Osteoblast (primary cell): Measurements from ENCODE around the gene FAM50A. TPM values are rescaled to one million over a fixed set of nuclear protein-coding genes. Genes with fewer than 3 reads are reported as not detected.

Source experiments
- DNase-seq: peaks from one replicate; pipeline ENCODE4 v3.0.0; 2011; ENCODE audit warnings: low spot score, mixed read lengths; ENCODE audit not compliant: insufficient read length; ENCODE audit errors: missing footprints
- H2AFZ ChIP-seq: 2 replicates; pipeline ENCODE4 v1.6.0; 2011; ENCODE audit warnings: mild to moderate bottlenecking, low read length
- H3K27ac ChIP-seq: 2 replicates; pipeline ENCODE4 v1.5.1; 2011; ENCODE audit warnings: mild to moderate bottlenecking, low read depth, low read length, moderate library complexity
- H3K27me3 ChIP-seq: 2 replicates; pipeline ENCODE4 v1.6.0; 2012; ENCODE audit warnings: mild to moderate bottlenecking, control low read depth, inconsistent platforms, low read length, moderate library complexity; ENCODE audit not compliant: insufficient read depth
- H3K36me3 ChIP-seq: 2 replicates; pipeline ENCODE4 v1.5.1; 2011; ENCODE audit warnings: mild to moderate bottlenecking, low read length, control low read depth, moderate library complexity; ENCODE audit not compliant: insufficient read depth
- H3K4me1 ChIP-seq: 2 replicates; pipeline ENCODE4 v1.5.1; 2011; ENCODE audit warnings: mild to moderate bottlenecking, low read length, control low read depth, moderate library complexity; ENCODE audit not compliant: insufficient read depth
- H3K4me2 ChIP-seq: 2 replicates; pipeline ENCODE4 v1.6.0; 2011; ENCODE audit warnings: mild to moderate bottlenecking, low read length; ENCODE audit not compliant: insufficient read depth
- H3K4me3 ChIP-seq: fragments of 200-600 bp; sonication (generic); 3 replicates; pipeline ENCODE4 v1.5.1; 2012; ENCODE audit warnings: mild to moderate bottlenecking, low read length, inconsistent platforms; ENCODE audit not compliant: insufficient read depth
- H3K79me2 ChIP-seq: 2 replicates; pipeline ENCODE4 v1.6.0; 2012; ENCODE audit warnings: mild to moderate bottlenecking, low read length, control low read depth, inconsistent platforms; ENCODE audit not compliant: insufficient read depth
- H3K9me3 ChIP-seq: 2 replicates; pipeline ENCODE4 v1.5.1; 2011; ENCODE audit warnings: low read depth, low read length, control low read depth
- H4K20me1 ChIP-seq: 2 replicates; pipeline ENCODE4 v1.6.0; 2012; ENCODE audit warnings: mild to moderate bottlenecking, low read length, control low read depth; ENCODE audit not compliant: insufficient read depth
- total RNA-seq: library from RNA; depleted of rRNA; stranded (reverse); fragments of >200 nt; gene quantifications from 2 replicates; pipeline ENCODE4 v1.2.3, GENCODE V29; 2012
- TF ChIP-seq, protein P1 (sequence below): IDR thresholded peaks from 2 replicates; pipeline ENCODE4 v1.5.1; 2011; ENCODE audit warnings: mild to moderate bottlenecking, low read depth, low read length, moderate library complexity; ENCODE audit errors: extremely low read depth

Gene FAM50A
- total RNA-seq, 1 donor, result 48.1 TPM

DNA sequence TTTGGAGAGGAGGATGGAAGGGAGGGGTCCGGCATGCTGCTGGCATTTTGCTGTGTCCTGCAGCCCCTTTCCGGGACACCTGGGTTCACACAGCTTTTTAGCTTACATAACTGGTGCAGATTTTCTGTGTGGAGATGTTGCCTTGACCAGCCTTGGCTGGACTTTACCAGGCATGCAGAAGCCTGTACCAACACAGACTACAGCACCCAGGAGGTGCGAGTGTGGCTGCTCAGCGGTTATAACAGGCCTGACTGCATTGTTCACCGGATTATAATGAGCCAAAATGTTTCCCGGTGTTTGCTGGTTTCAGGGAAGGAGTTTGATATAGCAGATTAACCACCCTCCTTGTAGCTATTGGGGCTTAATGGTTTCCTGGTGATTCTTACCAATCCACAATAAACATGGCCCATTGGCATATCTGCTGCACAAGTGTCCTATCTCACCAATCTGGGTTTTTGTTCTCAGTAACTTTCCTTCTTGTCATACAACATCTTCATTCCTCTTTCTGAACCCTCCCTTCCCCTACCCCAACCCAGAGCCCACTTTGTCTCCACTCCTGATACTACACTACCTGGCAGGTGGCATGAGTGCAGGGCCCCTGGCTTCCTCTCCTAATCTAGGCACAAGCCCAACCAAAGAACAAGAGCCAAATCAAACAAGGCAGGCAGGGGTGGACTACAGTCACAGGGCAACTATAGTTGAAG is 41.9 kb upstream of the FAM50A start:
- H3K36me3 ChIP-seq, result peaks cover 30% of the 10 kb centered on the region
- H3K9me3 ChIP-seq, result no peaks in the 10 kb centered on the region
- H3K27me3 ChIP-seq, result no peaks in the 10 kb centered on the region
- TF ChIP-seq, protein P1, sequence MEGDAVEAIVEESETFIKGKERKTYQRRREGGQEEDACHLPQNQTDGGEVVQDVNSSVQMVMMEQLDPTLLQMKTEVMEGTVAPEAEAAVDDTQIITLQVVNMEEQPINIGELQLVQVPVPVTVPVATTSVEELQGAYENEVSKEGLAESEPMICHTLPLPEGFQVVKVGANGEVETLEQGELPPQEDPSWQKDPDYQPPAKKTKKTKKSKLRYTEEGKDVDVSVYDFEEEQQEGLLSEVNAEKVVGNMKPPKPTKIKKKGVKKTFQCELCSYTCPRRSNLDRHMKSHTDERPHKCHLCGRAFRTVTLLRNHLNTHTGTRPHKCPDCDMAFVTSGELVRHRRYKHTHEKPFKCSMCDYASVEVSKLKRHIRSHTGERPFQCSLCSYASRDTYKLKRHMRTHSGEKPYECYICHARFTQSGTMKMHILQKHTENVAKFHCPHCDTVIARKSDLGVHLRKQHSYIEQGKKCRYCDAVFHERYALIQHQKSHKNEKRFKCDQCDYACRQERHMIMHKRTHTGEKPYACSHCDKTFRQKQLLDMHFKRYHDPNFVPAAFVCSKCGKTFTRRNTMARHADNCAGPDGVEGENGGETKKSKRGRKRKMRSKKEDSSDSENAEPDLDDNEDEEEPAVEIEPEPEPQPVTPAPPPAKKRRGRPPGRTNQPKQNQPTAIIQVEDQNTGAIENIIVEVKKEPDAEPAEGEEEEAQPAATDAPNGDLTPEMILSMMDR, result no peak
- H3K4me3 ChIP-seq, result no peak overlapping the region
- H3K4me2 ChIP-seq, result no peak overlapping the region
- DNase-seq, result no peak
- H3K27ac ChIP-seq, result no peak overlapping the region
- no peak overlapping the region for H2AFZ ChIP-seq
- H3K79me2 ChIP-seq, result peaks cover 20% of the 10 kb centered on the region
- peaks cover 20% of the 10 kb centered on the region for H4K20me1 ChIP-seq
- H3K4me1 ChIP-seq, result peaks cover 3% of the 10 kb centered on the region

DNA sequence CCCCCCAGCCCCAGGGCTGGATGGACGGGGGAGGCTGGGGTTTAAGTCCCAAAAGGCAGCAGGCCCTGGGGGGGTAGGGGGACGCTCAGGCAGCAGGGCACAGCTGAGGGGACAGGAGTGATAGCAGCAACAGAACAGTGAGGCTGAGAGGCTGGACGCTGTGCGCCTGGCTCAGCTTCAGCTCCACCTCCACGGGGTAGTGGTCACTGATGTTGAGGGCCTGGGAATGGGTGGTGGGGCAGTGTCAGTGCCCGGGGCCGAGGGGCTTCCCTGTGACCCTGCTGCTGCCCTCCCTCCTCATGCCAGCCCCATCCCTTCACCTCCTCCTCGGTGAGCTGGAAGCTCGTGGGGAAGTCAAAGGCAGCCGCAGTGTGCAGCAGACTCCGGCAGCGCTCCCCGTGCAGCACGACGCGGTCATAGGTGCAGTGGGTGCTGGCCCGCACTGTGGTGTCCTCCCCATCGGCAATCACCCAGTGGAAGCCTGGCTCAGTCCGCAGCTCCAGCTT is 41.3 kb upstream of the FAM50A start:
- Histone ChIP-seq H3K27ac (no peak overlapping the region), H2AFZ (no peak overlapping the region), H3K79me2 (peaks cover 20% of the 10 kb centered on the region), H3K4me2 (no peak overlapping the region), H3K4me3 (no peak overlapping the region), H4K20me1 (peaks cover 20% of the 10 kb centered on the region), H3K4me1 (peaks cover 3% of the 10 kb centered on the region), H3K9me3 (no peaks in the 10 kb centered on the region), H3K27me3 (no peaks in the 10 kb centered on the region), H3K36me3 (peaks cover 30% of the 10 kb centered on the region)
- DNase-seq, result no peak
- TF ChIP-seq, protein P1, result no peak

DNA sequence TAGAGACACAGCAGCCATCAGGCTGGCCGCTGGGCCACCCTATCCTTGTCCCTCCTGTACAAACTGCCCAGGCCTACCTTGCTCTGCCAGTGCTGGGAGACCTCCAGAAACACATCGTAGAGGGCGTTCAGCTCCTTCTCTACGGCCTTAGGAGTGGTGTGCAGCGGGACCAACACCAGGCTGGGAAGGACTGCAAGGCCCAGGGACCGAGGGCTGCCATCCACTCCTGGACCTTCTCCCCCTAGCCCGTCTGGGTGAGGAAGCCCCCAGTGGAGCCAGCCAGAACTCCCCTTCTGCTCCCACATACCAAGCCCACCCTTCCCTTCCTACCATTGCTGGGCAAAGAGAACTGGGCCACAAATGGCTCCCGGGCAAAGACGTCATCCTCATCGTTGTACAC is 40.7 kb upstream of the FAM50A start:
- H3K4me3 ChIP-seq, result no peak overlapping the region
- H3K27me3 ChIP-seq, result no peaks in the 10 kb centered on the region
- no peak overlapping the region for H3K27ac ChIP-seq
- DNase-seq, result no peak
- no peaks in the 10 kb centered on the region for H3K9me3 ChIP-seq
- peaks cover 5% of the 10 kb centered on the region for H3K4me1 ChIP-seq
- peaks cover 30% of the 10 kb centered on the region for H3K36me3 ChIP-seq
- peaks cover 20% of the 10 kb centered on the region for H4K20me1 ChIP-seq
- H3K4me2 ChIP-seq, result no peak overlapping the region
- no peak overlapping the region for H2AFZ ChIP-seq
- TF ChIP-seq, protein P1, result no peak
- peaks cover 22% of the 10 kb centered on the region for H3K79me2 ChIP-seq

DNA sequence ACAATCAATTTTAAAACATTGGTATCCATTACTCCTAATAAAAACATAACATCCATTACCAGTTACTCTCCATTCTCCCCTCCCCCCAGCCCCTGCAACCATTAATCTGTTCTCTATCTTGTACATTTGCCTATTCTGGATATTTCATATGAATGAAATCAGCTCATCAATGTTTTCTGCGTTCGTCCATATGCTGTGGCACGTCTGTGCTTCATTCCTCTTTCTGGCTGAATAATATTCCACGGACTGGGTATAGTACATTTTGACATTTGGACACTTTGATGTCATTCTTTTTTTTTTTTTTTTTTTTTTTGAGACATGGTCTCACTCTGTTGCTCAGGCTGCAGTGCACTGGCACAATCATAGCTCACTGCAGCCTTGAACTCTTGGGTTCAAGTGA is 40.1 kb upstream of the FAM50A start:
- Histone ChIP-seq H3K27ac (no peak overlapping the region), H3K4me3 (no peak overlapping the region), H3K4me2 (no peak overlapping the region), H3K4me1 (peaks cover 11% of the 10 kb centered on the region), H3K27me3 (no peaks in the 10 kb centered on the region), H3K79me2 (peaks cover 22% of the 10 kb centered on the region), H3K36me3 (peaks cover 26% of the 10 kb centered on the region), H4K20me1 (peaks cover 14% of the 10 kb centered on the region), H2AFZ (no peak overlapping the region), H3K9me3 (no peaks in the 10 kb centered on the region)
- TF ChIP-seq, protein P1, result no peak
- no peak for DNase-seq
